Medulla oblongata (tissue), 1 donor: Measurements from ENCODE around the gene SDCBP2.
"Not testable (repeated sequence)": the region's sequence is repeated elsewhere in the genome, so short reads cannot be mapped to it uniquely, and the experiment has no call there.

ENCODE experiments used
- DNase-seq: peaks from one replicate; pipeline ENCODE4 v3.0.0-alpha.2; 2015; ENCODE audit errors: extremely low spot score

SDCBP2 gene

GRCh38 chr20:1360094-1360846, 31.3 kb upstream of the SDCBP2 start:
- DNase-seq, result no peak

- DNase-seq, result no peak
Measured at GRCh38 chr20:1357921-1358671, 29.2 kb upstream of the SDCBP2 start.

- DNase-seq, result no peak
Measured at GRCh38 chr20:1353956-1354355, 25.0 kb upstream of the SDCBP2 start.

- no peak for DNase-seq
Measured at GRCh38 chr20:1346315-1346969, 17.5 kb upstream of the SDCBP2 start.

GRCh38 chr20:1345756-1346093, 16.8 kb upstream of the SDCBP2 start:
- no peak for DNase-seq

GRCh38 chr20:1345030-1345755, 16.3 kb upstream of the SDCBP2 start:
- DNase-seq, result no peak

GRCh38 chr20:1343446-1344124, 14.6 kb upstream of the SDCBP2 start:
- DNase-seq, result not testable (repeated sequence)

GRCh38 chr20:1341561-1342265, 12.8 kb upstream of the SDCBP2 start:
- no peak for DNase-seq

- DNase-seq, result no peak
Measured at GRCh38 chr20:1338801-1339200, 9.9 kb upstream of the SDCBP2 start.

- DNase-seq, result no peak
Measured at GRCh38 chr20:1338096-1338495, 9.2 kb upstream of the SDCBP2 start.

- DNase-seq, result no peak
Measured at GRCh38 chr20:1337441-1337840, 8.5 kb upstream of the SDCBP2 start.

GRCh38 chr20:1336699-1337367, 7.9 kb upstream of the SDCBP2 start:
- peak; percentile 50 for DNase-seq

GRCh38 chr20:1335961-1336698, 7.2 kb upstream of the SDCBP2 start:
- DNase-seq, result no peak

GRCh38 chr20:1334761-1335160, 5.8 kb upstream of the SDCBP2 start:
- DNase-seq, result no peak

GRCh38 chr20:1334370-1334731, 5.4 kb upstream of the SDCBP2 start:
- DNase-seq, result no peak

GRCh38 chr20:1333462-1334369, 4.8 kb upstream of the SDCBP2 start:
- DNase-seq, result no peak

- no peak for DNase-seq
Measured at GRCh38 chr20:1332749-1333300, 3.9 kb upstream of the SDCBP2 start.

- DNase-seq, result no peak
Measured at GRCh38 chr20:1331801-1332453, 3.0 kb upstream of the SDCBP2 start.
